ENCODE results near the gene ALPK1.
"Not testable (repeated sequence)": the region's sequence is repeated elsewhere in the genome, so short reads cannot be mapped to it uniquely, and the experiment has no call there.

The ALPK1 gene

DNA sequence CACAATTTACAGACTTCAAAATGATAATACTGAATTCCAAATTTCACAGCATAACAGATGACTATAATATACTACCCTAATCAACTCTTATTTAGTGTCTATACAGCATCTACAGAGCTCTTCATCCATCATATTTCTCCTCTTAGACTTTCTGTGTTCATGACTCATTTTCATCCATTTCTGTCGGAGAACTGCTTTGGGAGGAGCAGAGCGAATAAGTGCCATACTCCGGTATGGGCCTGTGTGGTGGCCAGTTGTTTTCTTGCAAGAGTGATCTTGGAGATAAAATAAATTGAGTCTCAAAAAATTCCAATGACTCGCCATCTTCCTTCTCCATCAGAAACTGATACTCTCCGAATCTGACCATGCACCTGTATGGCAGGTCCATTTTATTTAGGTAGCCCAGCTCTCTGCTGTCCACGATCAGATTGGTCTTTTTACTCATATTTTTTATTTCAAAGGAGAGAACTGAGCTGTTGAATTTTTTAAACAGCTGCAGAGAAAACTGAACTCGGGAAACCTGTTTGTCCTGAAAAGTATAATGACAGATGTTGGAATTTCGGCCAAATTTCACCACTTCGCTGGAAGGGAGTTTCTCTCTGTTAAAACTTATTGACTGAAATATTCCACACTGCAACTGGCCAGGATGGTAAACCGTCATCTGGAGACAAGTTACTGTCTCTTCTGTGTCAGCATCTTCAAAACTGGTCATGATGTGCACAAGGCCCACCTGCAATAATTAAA, 19.3 kb upstream of the ALPK1 start:
- TF ChIP-seq, protein P1, sequence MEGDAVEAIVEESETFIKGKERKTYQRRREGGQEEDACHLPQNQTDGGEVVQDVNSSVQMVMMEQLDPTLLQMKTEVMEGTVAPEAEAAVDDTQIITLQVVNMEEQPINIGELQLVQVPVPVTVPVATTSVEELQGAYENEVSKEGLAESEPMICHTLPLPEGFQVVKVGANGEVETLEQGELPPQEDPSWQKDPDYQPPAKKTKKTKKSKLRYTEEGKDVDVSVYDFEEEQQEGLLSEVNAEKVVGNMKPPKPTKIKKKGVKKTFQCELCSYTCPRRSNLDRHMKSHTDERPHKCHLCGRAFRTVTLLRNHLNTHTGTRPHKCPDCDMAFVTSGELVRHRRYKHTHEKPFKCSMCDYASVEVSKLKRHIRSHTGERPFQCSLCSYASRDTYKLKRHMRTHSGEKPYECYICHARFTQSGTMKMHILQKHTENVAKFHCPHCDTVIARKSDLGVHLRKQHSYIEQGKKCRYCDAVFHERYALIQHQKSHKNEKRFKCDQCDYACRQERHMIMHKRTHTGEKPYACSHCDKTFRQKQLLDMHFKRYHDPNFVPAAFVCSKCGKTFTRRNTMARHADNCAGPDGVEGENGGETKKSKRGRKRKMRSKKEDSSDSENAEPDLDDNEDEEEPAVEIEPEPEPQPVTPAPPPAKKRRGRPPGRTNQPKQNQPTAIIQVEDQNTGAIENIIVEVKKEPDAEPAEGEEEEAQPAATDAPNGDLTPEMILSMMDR (IDR thresholded peaks at IDR 0.05; ENCODE audit: control insufficient read depth, extremely low read depth, insufficient read depth), result no peak
- no peak for DNase-seq (ENCODE audit: low read depth)
- no peak overlapping the region for H3K4me3 ChIP-seq (ENCODE audit: low read depth, low read length)

DNA sequence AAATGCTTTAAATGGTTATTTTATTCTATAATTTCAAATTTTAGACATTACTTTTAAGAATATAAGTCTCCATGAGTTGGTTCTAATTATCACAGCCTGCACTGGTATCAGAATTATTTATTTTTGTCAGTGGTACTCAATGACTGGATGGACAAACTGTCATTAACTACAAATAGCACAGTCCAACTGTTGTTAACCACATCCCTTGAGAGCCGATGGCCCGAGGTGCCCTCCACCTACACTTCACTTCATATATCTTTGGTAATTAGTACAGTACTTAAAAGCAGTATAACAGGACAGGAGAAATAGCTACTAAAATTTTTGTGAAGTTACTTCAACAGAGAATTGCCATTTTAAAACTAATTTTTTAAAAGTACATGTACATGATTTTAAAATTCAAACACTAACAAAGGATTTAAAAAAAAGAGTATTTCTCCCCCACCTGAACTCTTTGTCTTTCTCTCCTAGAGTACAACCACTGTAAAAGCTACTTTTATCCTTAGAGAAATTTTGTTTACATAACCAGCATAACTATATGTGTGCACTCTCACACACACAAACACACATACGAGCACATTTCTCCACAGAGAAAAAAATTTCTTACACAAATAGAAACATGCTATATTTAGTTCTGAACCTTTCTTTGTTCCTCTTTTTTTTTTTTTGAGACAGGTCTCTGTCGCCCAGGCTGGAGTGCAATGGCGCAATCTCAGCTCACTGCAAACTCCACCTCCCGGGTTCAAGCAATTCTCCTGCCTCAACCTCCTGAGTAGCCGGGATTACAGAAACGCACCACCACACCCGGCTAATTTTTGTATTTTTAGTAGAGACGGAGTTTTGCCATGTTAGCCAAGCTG, 17.9 kb upstream of the ALPK1 start:
- TF ChIP-seq, protein P1 (IDR thresholded peaks at IDR 0.05; ENCODE audit: control insufficient read depth, extremely low read depth, insufficient read depth), result no peak
- no peak for DNase-seq (ENCODE audit: low read depth)
- no peak overlapping the region for H3K4me3 ChIP-seq (ENCODE audit: low read depth, low read length)

- DNase-seq (ENCODE audit: low read depth), result no peak
- TF ChIP-seq, protein P1 (IDR thresholded peaks at IDR 0.05; ENCODE audit: control insufficient read depth, extremely low read depth, insufficient read depth), result no peak
- H3K4me3 ChIP-seq (ENCODE audit: low read depth, low read length), result no peak overlapping the region
Observed at GRCh38 chr4:112279882-112280315, 17.3 kb upstream of the ALPK1 start.

DNA sequence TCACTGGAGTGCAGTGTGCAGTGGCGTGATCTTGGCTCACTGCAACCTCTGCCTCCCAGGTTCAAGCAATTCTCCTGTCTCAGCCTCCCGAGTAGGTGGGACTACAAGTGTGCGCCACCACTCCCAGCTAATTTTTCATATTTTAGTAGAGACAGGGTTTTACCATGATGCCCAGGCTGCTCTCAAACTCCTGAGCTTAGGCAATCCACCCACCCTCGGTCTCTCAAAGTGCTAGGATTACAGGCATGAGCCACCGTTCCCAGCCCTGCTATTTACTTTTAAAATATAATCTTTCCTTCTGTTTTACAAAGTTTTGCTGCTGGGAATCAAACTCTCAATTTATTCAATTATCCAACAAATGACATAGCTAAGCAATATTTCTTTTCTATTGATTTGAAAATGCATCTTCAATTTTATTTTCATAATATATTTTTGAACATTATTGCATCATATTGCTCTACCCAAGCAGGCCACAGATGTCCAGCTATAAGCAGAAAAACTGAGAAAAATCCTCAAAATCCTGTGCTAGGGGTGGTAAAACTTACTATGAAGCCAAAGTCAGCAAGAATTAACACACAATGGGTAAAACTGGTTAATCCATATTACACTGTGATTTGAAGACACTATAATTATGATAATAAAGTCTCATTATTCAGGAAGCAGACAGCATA, 16.6 kb upstream of the ALPK1 start:
- H3K4me3 ChIP-seq (ENCODE audit: low read depth, low read length), result no peak overlapping the region
- TF ChIP-seq, protein P1 (IDR thresholded peaks at IDR 0.05; ENCODE audit: control insufficient read depth, extremely low read depth, insufficient read depth), result no peak
- DNase-seq (ENCODE audit: low read depth), result no peak

DNA sequence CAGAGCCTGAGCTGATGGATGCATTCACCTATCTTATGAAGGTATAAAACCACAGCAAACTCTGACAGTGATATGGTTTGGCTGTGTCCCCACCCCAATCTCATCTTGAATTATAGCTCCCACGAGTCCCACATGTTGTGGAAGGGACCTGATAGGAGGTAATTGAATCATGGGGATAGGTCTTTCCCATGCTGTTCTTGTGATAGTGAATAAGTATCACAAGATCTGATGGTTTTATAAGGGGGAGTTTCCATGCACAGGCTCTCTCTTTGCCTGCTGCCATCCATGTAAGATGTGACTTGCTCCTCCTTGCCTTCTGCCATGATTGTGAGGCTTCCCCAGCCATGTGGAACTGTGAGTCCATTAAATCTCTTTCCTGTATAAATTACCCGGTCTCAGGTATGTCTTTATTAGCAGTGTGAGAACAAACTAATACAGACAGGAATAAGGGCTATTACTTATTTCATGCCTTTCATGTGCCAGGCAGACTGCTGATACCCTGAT, 15.2 kb upstream of the ALPK1 start:
- H3K4me3 ChIP-seq (ENCODE audit: low read depth, low read length); DNase-seq (ENCODE audit: low read depth): not testable (repeated sequence)

GRCh38 chr4:112282860-112283667, 14.1 kb upstream of the ALPK1 start:
- no peak for DNase-seq (ENCODE audit: low read depth)
- TF ChIP-seq, protein P1 (IDR thresholded peaks at IDR 0.05; ENCODE audit: control insufficient read depth, extremely low read depth, insufficient read depth), result no peak
- no peak overlapping the region for H3K4me3 ChIP-seq (ENCODE audit: low read depth, low read length)
